Motor neuron (in vitro differentiated cells): ENCODE data around the gene LRRC74B. TPM values are rescaled to one million over a fixed set of nuclear protein-coding genes. Genes with fewer than 3 reads are reported as not detected.

Experiments
- ATAC-seq, 8 experiments: fragments of 200-7000 bp; cut with Tn5 transposase; replicated peaks in 6 of 8; 2 replicates each; pipeline ENCODE4 v1.8.0; 2021; ENCODE audit warnings: mild to moderate bottlenecking in 8 of 8, moderate library complexity in 8 of 8
- H3K27ac ChIP-seq, 2 donors: fragments of 250-450 bp; sonication (Bioruptor Pico); 2 replicates each; pipeline ENCODE4 v1.9.0; 2021; ENCODE audit warnings: antibody characterized with exemption in 2 of 2, mild to moderate bottlenecking in 2 of 2, moderate library complexity in 1 of 2
- H3K4me1 ChIP-seq, 2 donors: fragments of 250-450 bp; sonication (Bioruptor Pico); replicated peaks in 1 of 2; 2 replicates each; pipeline ENCODE4 v1.6.1; 2021; ENCODE audit warnings: antibody characterized with exemption in 2 of 2, mild to moderate bottlenecking in 2 of 2, moderate library complexity in 1 of 2
- H3K4me3 ChIP-seq, 5 donors: fragments of 250-450 bp; sonication (Bioruptor Pico); 2 replicates each; pipeline ENCODE4 v1.9.0; 2021; ENCODE audit warnings: antibody characterized with exemption in 5 of 5, mild to moderate bottlenecking in 5 of 5, moderate library complexity in 4 of 5
- WGBS, 10 experiments: fragments of 450-650 bp; shearing (Covaris generic); methylation state at CpG; one replicate each; pipeline ENCODE4 v1.0.0; 2022; 5-methylcytosine and 5-hydroxymethylcytosine counted together
- in situ Hi-C, 9 experiments: fragments of 400-800 bp; cut with MboI; loops; one replicate each; pipeline ENCODE4 v1.15.0; 2021; ENCODE audit warnings: low sequenced_read_pairs in 9 of 9, low pct_unique_long_range_greater_than_20kb in 2 of 9; ENCODE audit not compliant: unreplicated experiment in 9 of 9
- total RNA-seq, 8 experiments: library from RNA; unstranded; fragments of 300-600 nt; gene quantifications; 2 replicates each; pipeline versions ENCODE4 v1.2.3 to v1.2.4, GENCODE V29; 2022

The LRRC74B gene, protein sequence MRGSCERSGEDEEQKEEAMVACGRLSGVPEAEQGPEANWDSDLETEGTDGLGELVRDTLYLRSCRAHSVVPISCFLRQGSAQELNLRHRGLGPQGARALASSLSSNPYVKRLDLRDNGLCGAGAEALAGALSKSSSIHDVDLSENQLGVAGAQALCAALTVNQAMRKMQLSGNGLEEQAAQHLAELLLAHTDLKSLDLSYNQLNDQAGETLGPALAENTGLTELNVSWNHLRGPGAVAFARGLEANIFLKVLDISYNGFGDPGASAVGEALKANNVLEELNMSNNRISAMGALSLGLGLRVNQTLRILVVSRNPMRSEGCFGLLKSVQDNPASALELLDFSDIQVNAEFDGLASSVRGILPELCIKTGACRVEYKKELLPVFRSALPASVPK
- 1 to 10 TPM in 3 of 8 experiments, under 1 TPM in 5; 0.13 to 3.0 (median 0.45) TPM for total RNA-seq

- 0 to 7% (median 0%) methylated on average over 1 to 7 of the region's 47 CpGs; no CpG with 5 or more reads in 7 of the 10 experiments for WGBS, 10 experiments
- in situ Hi-C loops: no loop called here
- peaks cover 28 to 30% of the 10 kb centered on the region in 2 donors for H3K4me1 ChIP-seq
- ATAC-seq: peak; percentile 97 to 99 (median 98)
- H3K4me3 ChIP-seq: peak within 1 kb of the TSS; percentile 32 to 54 (median 40)
- H3K27ac ChIP-seq: peak within 1 kb of the TSS; percentile 59 to 80
Measured at GRCh38 chr22:21045585-21046294, at the start of gene LRRC74B. LRRC74B (plus strand) TSS chr22:21045946; CDS start chr22:21045987, 41 bp downstream.

- peak overlapping the region in 1 of 2 donors; percentile 43 for H3K27ac ChIP-seq
- H3K4me1 ChIP-seq: peaks cover 11 to 13% of the 10 kb centered on the region in 2 donors
- WGBS, 10 experiments: 82% methylated on average over 4 of the region's 10 CpGs; no CpG with 5 or more reads in 9 of the 10 experiments
- in situ Hi-C loops: no loop called here
- no peak overlapping the region for H3K4me3 ChIP-seq
- ATAC-seq: no peak
Measured at GRCh38 chr22:20996031-20996410, 49.7 kb upstream of the LRRC74B start.

DNA sequence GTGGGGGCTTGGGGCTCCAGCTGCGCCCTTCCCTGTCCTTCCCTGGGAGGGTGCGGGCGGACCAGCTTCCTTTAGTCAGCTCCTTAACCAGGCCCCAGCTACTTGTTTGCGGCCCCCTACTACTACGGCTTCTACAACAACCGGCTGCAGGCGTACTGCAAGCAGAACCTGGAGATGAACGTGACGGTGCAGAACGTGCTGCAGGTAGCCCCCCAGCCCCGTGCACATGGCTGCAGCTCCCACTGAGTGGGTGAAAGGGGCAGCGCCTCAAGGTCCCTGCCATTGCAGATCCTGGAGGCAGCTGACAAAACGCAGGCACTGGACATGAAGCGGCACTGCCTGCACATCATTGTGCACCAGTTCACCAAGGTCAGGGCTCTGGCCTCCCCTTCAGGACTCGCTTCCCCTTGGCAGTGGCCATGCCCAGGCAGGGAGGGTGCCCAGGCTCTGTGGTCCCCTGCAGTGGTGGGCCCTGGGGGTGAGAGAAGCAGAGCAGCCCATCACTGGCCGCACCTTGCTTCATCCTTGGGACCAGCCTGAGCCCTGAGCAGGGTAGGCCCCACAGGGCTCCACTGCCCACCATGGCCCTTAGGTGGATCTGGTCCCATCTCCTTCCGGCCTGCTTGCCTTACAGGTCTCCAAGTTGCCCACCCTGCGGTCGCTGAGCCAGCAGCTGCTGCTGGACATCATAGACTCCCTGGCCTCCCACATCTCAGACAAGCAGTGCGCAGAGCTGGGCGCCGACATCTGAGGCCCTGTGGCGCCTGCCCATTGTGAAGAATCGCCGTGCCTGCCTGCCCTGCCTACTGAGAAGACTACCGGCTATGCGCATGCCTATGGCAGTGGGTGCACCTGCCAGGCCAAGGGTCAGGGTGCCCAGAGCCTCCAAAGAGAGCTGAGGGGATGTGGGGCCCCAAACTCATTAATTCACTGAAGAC, 48.9 kb upstream of the LRRC74B start:
- Histone ChIP-seq H3K27ac (no peak overlapping the region), H3K4me1 (peaks cover 11 to 13% of the 10 kb centered on the region in 2 donors), H3K4me3 (no peak overlapping the region)
- WGBS, 10 experiments: 70 to 100% (median 83%) methylated on average over 1 to 9 of the region's 27 CpGs; no CpG with 5 or more reads in 3 of the 10 experiments
- in situ Hi-C loops: no loop called here
- no peak for ATAC-seq

DNA sequence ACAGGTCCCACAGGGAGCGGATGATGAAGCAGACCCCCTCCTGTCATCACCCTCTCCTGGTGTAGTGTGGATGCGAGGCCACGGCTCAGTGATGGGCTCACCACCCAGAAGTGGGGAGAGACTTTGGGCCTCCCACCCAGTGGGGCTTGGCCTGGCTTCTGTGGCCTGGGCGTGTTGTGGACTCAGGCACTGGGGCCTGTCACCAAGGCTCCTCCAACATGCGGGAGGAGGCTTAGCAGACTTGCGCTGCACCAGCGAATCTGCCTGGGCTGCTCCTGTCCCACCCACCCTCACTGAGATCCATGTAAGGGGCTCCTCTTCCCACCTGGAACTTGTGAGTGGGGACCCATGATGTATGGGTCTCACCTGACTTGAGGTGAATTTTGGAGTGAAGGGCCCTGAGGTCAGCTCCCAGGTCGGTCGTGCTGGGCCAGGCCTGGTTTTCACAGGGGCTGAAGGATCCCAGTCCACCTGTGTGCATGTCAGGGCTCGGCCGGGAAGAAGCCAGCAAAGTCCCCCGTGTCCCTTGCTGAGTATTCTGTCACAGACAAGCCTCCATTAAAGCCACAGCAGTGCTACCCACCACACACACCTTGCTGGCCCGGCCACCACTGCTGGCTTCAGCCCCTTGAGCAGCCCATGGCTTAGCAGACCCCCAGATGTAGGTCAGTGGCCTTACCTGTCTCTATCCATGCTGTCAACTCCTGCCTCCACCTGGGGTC, 48.0 kb upstream of the LRRC74B start:
- ATAC-seq: no peak
- Histone ChIP-seq H3K4me1 (peaks cover 11 to 13% of the 10 kb centered on the region in 2 donors), H3K4me3 (no peak overlapping the region), H3K27ac (no peak overlapping the region)
- in situ Hi-C loops: no loop called here
- WGBS, 10 experiments: 80 to 100% (median 100%) methylated on average over 1 to 5 of the region's 13 CpGs; no CpG with 5 or more reads in 3 of the 10 experiments

DNA sequence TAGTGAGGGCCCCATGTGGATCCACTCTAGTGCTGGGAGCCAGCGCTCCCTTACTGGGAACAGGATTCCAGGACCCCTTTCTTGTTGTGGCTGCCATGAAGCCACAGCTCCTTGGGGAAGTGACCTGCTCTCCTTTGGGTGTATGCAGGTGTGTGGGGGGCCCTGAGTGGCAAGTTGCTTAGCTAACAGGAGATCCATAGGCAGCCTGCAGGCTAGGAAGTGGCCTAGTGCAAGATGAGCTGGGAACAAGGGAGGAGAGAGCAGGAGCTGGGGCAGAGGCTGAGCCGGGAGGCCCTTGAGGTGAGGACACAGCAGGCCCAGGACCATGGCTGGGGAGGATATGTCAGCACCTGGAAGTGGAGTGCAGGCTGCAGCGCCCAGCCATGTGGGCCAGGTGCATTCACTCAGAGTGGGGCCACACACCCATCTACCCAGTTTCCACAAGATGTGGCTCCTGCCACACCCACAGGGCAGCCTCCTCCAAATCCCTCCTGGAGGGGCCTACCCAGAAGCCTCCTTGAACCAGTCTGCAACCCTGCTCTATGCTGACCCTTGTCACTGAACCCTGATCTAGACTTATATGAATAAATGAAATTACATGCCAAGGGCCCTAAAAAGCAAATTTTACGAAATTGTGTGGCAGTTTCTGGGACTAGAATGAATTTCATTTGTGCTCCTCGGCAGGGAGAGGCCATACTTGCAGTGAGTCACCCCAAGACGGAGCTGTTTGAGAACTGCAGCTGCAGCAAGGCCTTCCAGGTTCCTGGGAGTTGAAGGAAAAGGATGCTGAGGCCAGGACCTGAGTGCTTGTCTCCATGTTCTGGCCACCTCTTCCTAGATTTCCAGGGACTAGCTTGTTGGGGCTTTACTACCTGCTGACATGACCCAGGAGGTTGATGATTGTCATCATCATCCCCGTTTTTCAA, 47.1 kb upstream of the LRRC74B start:
- 40 to 100% (median 65%) methylated on average over 1 to 5 of the region's 7 CpGs; no CpG with 5 or more reads in 1 of the 10 experiments for WGBS, 10 experiments
- in situ Hi-C loops: no loop called here
- Histone ChIP-seq H3K4me1 (peaks cover 16 to 20% of the 10 kb centered on the region in 2 donors), H3K4me3 (no peak overlapping the region), H3K27ac (no peak overlapping the region)
- no peak for ATAC-seq

DNA sequence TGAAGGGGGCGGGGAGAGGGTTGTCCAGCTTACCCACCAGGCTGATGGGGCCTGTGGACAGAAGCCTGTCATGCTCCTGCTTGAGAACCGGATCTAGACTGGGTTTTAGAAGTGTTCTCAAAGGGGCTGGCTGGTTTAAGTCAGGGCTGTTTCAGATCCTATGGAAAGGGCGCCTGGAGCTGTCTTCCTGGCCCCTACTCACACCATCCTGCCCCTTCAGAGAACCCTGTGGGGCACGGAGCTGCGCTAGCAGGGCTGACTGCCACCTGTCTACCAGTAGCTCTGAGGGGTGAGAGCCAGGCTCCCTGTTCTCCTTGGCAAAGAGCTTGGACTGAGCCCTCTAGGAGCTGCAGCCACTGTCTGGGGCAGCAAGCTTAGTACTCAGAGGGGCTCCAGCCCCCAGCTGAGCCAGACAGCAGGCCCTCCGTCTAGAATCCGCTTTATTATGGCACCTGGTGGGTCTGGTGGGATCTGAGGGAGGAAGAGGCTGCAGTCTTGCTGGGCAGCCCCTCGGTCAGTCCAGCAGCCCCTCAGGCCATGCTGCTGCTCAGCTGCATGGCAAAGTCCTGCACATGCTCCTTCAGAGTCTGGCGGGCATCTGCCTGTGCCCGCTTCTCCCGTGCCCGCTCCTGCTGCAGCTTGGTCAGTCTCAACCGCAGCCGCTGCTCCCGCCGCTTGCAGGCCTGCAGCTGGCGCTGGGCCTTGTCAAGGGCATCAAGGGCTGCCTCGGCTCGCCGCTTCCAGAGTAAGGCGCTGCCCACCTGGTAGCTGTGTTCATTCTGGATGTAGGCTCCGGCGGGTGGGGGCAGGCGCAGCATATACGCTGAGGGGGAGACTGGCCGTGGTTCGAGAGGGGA, 46.2 kb upstream of the LRRC74B start:
- in situ Hi-C loops: loop anchor here in 2 of 9 experiments (25.0 kb wide), 2 partner anchors 87 to 113 kb away; partner anchors contain the start of gene CRKL (in 1 of the 2)
- WGBS, 10 experiments: 90 to 100% (median 97%) methylated on average over 2 to 8 of the region's 27 CpGs; no CpG with 5 or more reads in 6 of the 10 experiments
- ATAC-seq: no peak
- H3K27ac ChIP-seq: peak overlapping the region in 1 of 2 donors; percentile 100
- peaks cover 17 to 23% of the 10 kb centered on the region in 2 donors for H3K4me1 ChIP-seq
- H3K4me3 ChIP-seq: peak overlapping the region in 3 of 5 donors; percentile 81 to 93 (median 84)

DNA sequence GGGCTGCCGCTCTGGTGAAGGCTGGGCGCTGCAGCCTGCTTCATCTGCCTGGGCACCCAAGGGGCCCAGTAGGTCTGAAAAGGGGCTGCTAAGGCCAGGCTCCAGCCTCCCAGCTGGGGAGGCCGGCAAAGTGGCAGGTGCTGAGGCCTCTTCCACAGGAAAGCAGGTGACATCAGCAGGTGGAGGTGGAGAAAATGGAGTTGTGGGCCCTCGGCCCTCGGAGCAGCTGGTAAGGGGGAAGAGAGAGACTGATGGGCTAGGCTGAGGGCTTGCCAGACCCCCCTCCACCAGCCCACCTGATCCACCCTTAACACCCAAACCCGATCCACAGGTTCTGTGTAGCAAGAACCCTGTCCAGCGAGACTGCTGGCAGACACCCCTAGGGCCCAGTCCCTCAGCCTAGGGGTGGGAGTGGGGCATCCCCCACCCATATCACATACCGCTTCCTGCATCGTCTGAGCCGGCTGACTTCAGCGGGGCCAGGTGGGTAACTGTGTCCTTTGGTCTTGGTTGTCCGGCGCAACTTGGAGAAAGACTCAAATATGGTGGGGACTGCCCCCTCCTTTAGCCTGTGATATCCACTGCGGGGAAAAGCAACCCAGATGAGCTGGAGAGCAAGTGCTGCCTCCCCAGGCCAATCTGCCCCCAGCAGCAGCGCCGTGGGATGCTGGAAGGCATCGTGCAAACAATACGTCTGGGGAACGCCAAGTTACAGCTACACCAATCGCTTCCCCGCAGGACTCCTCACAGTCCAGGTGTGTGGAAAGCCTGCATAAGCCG, 45.3 kb upstream of the LRRC74B start:
- in situ Hi-C loops: loop anchor here in 2 of 9 experiments (25.0 kb wide), 2 partner anchors 88 to 112 kb away; partner anchors contain the start of gene CRKL (in 1 of the 2)
- WGBS, 10 experiments: 20 to 55% (median 40%) methylated on average over 2 to 8 of the region's 22 CpGs; no CpG with 5 or more reads in 5 of the 10 experiments
- H3K4me1 ChIP-seq: peaks cover 17 to 23% of the 10 kb centered on the region in 2 donors
- ATAC-seq: no peak
- peak overlapping the region; percentile 67 to 93 (median 84) for H3K4me3 ChIP-seq
- H3K27ac ChIP-seq: peak overlapping the region; percentile 98 to 100

GRCh38 chr22:21000987-21001600, 44.7 kb upstream of the LRRC74B start:
- Histone ChIP-seq H3K27ac (peak overlapping the region; percentile 98 to 100), H3K4me1 (peaks cover 17 to 23% of the 10 kb centered on the region in 2 donors), H3K4me3 (peak overlapping the region; percentile 67 to 93 (median 84))
- 0 to 14% (median 0%) methylated on average over 2 to 19 of the region's 26 CpGs; no CpG with 5 or more reads in 4 of the 10 experiments for WGBS, 10 experiments
- ATAC-seq: peak in 1 of 8 experiments; percentile 0
- in situ Hi-C loops: loop anchor here in 2 of 9 experiments (25.0 kb wide), 2 partner anchors 89 to 111 kb away; partner anchors contain the start of gene CRKL (in 1 of the 2)

DNA sequence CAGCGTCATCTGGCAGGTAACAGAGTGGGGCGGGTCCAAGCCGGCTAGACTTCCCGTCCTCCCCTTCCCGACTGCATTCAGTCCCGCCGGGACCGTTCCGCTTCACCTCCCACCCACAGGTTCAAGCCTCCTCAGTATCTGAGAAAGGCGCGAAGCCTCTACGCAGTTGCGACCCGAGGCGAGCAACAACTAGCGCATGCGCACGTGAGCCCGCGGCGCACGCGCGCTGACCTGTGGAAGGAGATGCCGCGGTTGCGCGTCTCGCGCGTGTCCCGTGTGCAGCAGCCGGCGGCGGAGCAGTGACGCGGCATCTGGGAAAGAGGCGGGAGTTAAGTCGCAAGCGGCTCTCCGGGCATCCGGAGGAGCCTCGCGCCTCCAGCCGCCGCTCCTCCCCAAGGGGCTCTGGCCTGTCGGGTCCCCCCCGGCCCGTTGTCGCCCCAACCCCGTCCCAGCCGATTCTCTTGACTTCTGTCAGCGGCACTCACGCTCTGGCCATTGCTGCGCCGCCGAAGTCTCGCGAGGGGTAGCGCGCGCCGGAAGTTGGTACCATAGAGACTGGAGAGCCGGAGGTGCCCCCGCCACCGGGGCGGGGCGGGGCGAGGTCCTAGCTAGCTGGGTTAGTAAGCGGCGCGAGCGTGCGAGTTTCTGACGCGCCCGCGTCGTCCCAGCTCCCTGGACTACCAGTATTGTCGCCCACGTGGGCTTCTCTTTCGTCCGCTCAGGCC, 44.0 kb upstream of the LRRC74B start, which contains the start of gene THAP7:
Gene THAP7, minus strand, starts transcription at position 518 of the 725 bp plus-strand sequence. Its CDS starts 207 bp downstream, at position 311.
- in situ Hi-C loops: loop anchor here in 2 of 9 experiments (25.0 kb wide), 2 partner anchors 89 to 111 kb away; partner anchors contain the start of gene CRKL (in 1 of the 2)
- Histone ChIP-seq H3K4me3 (peak within 1 kb of the TSS; percentile 67 to 93 (median 84)), H3K27ac (peak within 1 kb of the TSS; percentile 98 to 100), H3K4me1 (peaks cover 17 to 23% of the 10 kb centered on the region in 2 donors)
- ATAC-seq: peak; percentile 82 to 93 (median 90)
- WGBS, 10 experiments: 0 to 5% (median 0%) methylated on average over 4 to 38 of the region's 83 CpGs; no CpG with 5 or more reads in 4 of the 10 experiments
